ENCODE measurements around the gene PPARG. TPM values are rescaled to one million over a fixed set of nuclear protein-coding genes. Genes with fewer than 3 reads are reported as not detected.

Gene PPARG
- total and polyA plus RNA-seq, 2 of the 13 experiments (the other 11 are each of a cell fraction or from before 2014, with no cell fraction given): 13.9 to 58.3 TPM

- TF ChIP-seq ZNF691 (CRISPR knock-in tag; IDR thresholded peaks at IDR 0.05; ENCODE audit: borderline replicate concordance, low read depth) (no peak), ZNF18 (CRISPR knock-in tag; IDR thresholded peaks at IDR 0.05; ENCODE audit: insufficient replicate concordance) (no peak), FOXM1 (CRISPR knock-in tag; IDR thresholded peaks at IDR 0.05) (no peak), TP53 (CRISPR knock-in tag; conservative IDR thresholded peaks at IDR 0.05) (no peak), NFAT5 (CRISPR knock-in tag; IDR thresholded peaks at IDR 0.05) (no peak), DZIP1 (CRISPR knock-in tag; IDR thresholded peaks at IDR 0.05) (no peak), ZNF354B (CRISPR knock-in tag; IDR thresholded peaks at IDR 0.05) (no peak), TMF1 (CRISPR knock-in tag; IDR thresholded peaks at IDR 0.05; ENCODE audit: low read depth) (no peak), PATZ1 (CRISPR knock-in tag; IDR thresholded peaks at IDR 0.05) (no peak), ZNF775 (CRISPR knock-in tag; IDR thresholded peaks at IDR 0.05; ENCODE audit: borderline replicate concordance) (no peak), SMC3 (IDR thresholded peaks at IDR 0.05; ENCODE audit: low read length) (peak; percentile 92), THYN1 (CRISPR knock-in tag; IDR thresholded peaks at IDR 0.05; ENCODE audit: borderline replicate concordance, low read depth) (no peak), ZKSCAN1 (IDR thresholded peaks at IDR 0.05; ENCODE audit: low read length) (peak; percentile 94), PHB2 (IDR thresholded peaks at IDR 0.05; ENCODE audit: partially characterized antibody) (no peak)
These were observed 191.1 kb downstream of the PPARG start (continued) for GRCh38 chr3:12479919-12480427.

Measured in HepG2 (cell line).